HG03095 (cell line): ENCODE data around the gene WDFY2.
"Not testable (repeated sequence)": the region's sequence is repeated elsewhere in the genome, so short reads cannot be mapped to it uniquely, and the experiment has no call there.

ENCODE experiments used
- ATAC-seq: cut with Tn5 transposase; IDR thresholded peaks from one replicate; pipeline ENCODE4 v1.9.1; 2021; ENCODE audit warnings: moderate library complexity; ENCODE audit not compliant: unreplicated experiment

Gene WDFY2

DNA sequence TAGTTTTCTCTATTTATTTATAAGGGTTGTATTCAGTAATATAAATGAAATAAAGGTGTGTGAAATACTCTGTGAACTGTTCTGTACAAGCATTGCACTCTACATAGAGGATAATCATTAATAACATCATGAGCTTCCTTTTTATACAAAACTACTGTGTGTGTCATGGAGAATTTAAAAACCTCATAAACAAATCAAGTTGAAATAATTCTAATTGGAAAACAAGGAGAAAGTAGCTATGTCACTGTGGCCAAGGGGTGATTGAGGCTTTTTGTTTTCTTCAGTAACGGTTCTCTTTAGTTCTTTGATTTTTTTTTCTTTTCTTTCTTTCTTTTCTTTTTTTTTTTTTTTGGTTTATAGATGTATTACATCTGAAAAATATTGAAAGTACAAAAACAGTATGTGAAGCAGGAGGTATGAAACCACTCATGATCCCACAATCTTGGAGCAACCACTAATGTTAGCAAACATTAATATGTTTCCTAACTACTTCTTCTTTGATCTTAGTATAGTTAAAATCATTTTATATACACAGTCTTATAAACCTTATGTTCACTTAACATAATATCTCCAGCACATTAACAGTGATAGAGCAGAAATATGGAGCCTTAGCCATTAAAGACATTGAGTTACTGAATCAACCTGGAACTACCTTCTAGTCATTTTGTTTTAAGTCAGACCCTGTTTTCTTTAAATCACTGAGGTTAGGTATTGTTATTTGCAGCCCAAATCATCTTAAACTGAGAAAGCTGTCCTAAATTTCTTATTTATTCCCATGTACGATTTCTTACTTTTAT, 45.4 kb downstream of the WDFY2 start:
- ATAC-seq, result no peak

DNA sequence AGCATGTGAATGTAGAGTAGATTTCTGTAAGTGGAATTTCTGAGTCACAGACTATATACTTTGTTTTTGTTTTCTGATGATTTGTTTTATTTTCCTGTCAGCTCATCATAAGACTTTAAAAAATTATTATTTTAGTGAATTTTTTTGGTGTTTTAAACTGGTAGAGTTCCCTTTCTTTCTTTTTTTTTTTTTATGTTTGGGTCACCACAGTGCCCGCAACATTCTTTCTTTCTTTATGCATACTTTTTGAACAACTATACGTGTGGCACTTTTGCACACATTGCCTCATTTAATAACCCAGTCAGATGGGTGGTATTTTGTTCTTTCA, 46.0 kb downstream of the WDFY2 start:
- no peak for ATAC-seq

DNA sequence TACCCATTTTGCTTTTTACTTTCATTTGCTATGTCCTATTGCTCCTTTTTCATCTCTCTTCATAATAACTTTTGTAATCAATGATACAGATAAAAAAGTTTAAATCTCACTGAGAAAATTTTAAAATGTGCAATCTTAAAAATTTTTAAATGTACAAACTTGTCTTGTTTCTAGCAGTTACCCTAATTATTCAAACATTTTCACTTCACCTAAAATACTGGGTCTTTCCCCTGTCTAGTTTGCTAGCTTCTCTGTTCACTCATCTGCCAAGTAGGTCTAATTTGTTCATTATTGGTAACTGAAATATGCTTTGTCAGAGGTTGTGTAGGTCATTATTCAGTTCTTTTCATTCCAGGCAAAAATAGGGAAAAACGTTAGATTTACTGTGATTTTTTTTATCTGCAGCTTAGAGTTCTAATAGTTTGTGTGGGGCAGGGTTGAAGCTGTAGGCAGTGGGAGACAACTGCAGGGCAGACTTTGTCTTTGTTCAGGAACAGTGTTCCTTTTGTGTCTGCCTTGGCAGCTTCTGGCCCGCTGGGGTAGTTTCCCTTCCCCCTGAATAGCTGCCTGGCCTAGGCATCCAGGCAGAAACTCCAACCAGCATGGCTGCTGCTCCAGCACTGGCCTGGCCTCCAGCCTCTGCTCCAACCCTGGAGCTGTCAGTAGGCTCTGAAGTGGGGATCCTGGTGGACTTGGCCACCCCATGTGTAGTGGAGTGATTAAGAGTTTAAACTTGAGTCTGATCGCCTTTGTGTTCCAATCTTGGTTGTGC, 48.5 kb downstream of the WDFY2 start:
- no peak for ATAC-seq

DNA sequence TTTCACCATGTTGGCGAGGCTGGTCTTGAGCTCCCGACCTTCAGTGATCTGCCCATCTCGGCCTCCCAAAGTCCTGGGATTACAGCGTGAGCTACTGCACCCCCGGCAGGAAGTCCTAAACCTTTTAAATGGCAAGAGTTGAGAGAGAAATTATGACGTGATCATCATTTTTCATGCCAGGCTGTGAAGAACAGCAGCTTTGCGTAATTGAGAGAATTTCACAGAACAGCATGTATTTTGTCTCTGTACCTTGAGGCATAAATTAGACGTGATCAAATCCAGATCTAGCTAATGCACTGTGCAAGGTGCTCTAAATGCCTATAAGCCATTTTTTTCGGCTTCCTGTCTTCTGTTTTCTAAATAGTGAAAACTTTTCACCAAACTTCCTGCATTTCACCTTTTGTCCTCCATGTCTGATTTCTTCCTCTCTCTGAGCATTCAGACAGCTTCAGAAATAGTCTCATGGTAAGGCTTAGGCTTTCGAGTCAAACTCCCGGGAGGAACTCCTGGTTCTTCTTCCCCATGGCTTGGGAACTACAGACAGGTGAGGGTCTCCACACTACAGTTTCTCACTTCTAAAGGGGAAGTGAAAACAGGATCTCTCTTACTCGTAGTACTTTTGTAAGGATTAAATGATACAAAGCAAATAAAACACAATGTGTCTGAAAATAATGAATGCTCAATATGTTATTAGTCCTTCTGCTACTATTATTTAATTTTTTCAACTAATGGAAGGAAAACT, 51.0 kb downstream of the WDFY2 start:
- no peak for ATAC-seq

DNA sequence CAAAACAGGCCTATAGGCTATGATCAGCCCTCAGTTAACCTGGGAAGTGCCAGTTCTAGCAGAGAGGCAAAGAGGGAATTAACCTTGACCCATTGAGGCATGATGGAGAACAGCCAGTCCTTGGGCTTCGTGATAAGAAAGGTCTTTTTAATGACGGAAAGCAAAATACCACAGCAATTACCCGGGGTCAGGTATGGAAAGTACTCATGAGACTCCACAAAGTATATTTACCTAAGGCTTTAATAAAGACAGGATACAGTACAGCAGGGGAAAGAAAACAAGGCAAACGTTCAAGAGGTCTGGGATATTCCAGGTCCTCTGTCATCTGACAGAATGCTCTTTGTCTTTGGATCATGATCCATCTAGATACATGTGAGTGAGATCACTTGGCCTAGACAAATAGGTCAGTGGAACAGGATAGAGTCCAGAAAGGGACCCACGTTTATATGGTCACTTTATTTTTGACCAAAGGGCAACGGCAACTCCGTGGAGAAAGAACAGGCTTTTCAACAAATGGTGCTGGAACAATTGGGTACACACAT, 52.2 kb downstream of the WDFY2 start:
- ATAC-seq, result no peak

DNA sequence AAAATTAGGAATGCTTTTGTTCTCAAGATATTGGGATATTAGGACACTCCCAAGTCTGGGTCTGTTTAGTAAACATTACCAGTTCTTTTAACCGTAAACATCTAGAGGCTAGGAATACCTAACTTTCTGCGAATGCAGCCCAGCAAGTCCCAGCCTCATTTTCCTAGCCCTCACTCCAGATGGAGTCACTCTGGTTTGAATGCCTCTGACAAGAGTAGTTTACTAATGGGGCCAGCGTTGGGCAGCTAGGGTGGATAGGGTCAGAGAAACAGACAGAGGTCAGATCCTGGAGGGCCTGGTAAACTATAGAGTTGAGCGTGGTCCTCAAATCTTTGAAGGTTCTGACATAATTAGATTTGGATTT, 53.6 kb downstream of the WDFY2 start:
- ATAC-seq, result no peak

DNA sequence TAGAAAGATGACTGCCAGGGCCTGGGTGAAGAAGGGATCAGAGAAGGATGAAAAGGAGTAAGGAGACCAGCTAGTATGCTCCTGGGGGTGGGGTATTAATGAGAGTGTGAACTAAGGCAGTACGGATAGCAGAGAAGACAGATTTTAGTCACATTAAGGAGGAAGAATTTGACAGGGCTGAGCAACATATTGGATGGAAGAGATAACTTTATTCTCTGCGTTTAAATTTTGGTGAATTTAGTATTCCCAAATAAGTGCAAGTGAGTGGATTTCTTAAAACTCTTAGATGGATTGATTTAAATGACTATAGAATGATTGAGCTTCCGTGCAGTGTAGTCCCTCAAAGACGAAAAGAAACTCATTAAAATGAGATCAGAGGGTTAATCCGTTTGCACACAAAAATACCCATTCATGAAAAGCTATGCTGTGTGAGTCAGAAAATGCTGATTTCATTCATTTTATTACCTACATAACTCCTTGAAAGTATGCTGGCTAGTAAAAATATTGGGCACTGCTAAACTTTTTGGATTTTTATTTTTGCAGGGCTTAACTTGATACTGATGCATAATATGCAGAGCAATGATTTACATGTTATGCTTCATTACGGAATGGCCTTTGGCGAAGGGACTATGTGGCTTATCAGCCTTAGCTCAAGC, 54.1 kb downstream of the WDFY2 start:
- ATAC-seq, result no peak

DNA sequence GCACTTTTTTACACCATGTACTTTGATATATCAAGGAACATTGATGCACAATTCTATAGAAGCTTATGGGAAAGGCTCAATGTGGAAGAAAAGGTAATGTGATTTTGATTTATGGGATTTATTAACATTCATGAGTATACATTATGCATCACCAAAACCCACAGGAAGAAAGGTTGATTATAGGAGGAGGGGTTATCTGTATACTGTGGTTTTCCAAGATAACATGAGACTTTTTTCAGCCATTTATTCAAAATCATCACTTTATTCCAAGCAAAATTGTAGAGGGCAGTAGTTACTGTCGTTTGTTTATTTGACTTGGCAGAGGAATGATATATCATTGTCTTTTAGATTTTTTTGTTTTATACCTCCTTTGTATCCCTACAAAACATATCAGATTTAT, 54.9 kb downstream of the WDFY2 start:
- ATAC-seq, result no peak

DNA sequence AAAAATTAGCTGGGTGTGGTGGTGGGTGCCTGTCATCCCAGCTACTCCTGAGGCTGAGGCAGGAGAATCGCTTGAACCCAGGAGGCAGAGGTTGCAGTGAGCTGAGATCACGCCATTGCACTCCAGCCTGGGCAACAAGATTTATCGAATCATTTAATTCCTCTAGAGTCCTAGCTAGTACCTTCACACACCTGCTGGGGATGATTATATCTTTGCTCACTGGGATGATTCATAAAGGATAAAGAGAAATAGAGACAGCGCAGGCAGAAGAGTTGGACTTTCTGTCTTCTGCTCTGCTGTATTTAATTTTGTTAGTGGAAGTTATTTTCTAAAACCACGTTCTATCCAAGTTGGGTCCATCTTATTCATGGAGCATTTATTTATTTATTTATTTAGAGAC, 56.4 kb downstream of the WDFY2 start:
- ATAC-seq, result not testable (repeated sequence)

DNA sequence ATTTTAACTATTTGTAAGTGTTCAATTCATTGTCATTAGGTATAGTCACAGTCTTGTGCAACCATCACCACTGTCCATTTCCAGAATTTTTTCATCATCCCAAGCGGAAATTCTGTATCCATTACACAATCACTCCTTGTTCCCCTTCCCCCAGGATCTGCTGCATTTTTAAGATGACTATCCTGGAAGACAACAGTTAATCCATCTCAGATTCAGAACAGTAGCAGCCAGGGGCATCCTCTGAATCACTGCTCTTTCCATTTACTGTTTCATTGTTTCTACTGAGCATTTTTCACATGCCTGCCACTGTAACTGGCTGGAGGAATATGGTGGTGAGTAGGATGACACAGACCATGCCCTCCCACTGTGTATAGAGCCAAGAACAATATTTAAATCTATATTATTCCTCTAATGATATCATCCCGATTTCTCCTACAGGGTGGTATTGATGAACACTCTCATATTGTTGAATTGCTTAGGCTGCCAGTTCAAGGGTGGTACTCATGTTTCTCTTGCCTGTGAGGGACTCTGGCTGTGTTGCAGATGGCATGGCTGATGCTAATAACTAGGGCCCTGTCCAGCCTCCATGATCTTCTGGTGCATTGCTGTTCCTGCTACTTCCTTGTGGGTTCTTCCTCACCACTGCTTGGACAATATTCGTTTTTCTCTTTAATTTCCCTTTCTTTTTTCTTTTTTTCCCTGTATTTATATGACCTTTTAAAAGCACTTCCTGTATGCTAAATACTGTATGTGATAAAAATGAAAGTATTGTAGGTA, 59.0 kb downstream of the WDFY2 start:
- no peak for ATAC-seq

DNA sequence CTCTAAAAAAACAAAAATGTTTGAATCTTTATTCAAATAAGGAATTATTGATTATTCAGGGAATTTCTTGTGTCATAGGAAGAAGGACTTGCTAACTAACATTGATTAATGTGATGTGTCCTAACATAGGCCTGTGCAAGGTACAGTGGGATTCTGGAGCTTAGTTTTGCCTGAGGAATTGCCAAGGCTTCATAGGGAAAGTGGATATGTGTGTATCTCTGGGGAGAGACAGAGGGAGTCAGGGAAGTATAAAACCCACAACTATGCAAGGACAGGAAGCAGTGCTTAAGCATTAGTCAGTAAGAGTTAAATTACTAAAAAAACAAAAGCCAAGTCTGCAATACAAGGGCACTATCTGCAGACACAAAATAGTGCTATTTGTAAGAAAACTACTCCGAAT, 59.6 kb downstream of the WDFY2 start:
- no peak for ATAC-seq

DNA sequence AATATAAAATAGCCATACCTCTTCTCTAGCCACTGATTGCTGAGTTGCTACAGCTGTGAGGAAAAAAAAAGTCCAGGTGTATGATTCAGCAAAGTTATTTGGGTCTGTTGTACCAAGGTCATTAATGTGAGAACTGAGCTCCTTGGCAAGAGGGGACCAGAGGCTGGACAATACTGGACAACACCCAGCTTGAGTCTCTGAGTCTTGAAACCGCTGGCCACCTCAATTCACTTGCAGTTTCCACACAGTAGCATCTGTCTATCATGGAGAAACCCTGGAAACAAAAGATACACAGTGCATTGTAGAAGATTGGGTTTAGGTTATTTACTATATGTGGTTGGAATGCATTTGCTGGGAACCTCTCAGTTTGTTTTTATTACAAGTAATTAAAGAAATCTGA, 60.4 kb downstream of the WDFY2 start:
- ATAC-seq, result no peak

DNA sequence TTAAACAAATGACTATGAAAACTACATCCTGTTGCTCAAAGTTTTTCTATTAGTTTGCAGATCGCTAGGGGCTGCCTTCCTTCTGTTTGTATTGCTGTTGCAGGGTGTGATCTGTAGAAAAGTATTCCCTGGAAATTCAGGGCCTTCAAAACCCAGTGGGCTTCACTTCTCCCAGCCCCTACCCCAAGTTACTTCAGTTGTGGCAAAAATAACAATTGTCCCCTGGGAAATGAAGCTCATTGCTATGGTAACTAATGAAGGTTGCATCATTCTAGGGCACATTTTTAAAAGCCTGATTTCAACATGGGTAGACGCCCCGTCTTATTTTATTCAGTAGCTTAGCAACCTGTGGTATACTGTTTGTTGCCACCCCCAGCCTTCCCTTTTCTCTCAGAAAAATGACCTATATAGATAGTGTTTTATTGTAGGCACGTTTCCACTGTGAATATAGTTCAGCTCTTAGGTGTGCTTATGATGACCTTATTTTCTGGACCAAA, 60.9 kb downstream of the WDFY2 start:
- ATAC-seq, result no peak

DNA sequence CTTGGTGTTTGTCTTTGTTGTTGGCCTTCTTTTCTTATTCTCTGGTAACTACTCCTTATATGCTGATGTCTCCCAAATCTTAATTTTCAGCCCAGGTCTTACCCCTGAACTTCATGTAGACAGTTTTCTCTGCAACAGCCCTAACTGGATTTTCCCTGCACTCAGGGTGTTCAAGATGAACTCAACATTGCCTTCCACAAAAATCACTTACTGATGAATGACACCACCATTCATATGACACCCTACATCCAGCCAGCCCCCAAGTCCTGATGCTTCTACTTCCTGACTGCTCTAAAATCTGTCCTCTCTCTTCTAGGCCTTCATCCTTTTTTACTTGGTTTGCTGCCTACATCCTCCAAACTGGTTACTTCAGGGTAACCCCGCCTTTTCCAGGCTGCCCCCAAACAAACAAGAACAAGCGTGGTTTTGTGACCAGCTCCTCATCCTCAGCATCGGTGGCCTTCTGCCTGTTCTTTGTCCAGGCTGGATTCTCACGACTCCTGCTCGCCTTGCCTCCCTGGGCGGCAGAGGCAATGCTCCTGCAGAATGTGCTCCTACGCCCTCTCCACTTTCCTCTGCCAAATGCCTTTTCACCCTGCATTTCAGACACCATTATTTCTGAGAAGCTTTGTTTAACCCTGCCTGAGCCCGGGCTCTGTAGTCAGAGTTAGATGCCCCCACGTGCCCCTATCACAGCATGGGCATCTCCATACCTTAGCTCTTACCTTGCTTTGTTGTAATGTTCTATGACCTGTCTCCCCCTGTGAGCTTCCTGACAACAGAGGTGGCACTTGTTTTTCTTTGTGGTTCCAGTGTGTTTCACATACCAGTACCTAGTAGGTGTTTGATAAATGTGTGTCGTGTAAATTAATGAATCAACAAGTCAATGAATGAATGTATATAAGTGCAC, 61.8 kb downstream of the WDFY2 start:
- ATAC-seq, result no peak

DNA sequence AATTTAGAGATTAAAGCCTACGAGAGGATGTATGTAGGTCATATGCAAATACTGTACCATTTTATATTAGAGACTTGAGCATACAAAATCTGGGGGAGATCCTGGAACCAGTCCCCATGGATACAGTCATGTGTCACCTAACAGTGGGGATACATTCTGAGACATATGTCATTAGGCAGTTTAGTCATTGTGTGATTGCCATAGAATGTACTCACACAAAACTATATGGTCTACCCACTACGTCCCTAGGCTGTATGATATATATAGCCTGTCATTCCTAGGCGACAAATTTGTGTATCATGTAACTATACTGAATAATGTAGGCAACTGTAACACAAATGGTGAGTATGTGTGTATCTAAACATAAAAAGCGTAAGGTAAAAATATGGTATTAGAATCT, 62.8 kb downstream of the WDFY2 start:
- ATAC-seq, result no peak

DNA sequence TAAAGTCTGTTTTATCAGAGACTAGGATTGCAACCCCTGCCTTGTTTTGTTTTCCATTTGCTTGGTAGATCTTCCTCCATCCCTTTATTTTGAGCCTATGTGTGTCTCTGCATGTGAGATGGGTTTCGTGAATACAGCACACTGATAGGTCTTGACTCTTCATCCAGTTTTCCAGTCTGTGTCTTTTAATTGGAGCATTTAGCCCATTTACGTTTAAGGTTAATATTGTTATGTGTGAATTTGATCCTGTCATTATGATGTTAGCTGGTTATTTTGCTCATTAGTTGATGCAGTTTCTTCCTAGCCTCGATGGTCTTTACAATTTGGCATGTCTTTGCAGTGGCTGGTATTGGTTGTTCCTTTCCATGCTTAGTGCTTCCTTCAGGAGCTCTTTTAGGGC, 67.9 kb downstream of the WDFY2 start:
- ATAC-seq, result not testable (repeated sequence)

DNA sequence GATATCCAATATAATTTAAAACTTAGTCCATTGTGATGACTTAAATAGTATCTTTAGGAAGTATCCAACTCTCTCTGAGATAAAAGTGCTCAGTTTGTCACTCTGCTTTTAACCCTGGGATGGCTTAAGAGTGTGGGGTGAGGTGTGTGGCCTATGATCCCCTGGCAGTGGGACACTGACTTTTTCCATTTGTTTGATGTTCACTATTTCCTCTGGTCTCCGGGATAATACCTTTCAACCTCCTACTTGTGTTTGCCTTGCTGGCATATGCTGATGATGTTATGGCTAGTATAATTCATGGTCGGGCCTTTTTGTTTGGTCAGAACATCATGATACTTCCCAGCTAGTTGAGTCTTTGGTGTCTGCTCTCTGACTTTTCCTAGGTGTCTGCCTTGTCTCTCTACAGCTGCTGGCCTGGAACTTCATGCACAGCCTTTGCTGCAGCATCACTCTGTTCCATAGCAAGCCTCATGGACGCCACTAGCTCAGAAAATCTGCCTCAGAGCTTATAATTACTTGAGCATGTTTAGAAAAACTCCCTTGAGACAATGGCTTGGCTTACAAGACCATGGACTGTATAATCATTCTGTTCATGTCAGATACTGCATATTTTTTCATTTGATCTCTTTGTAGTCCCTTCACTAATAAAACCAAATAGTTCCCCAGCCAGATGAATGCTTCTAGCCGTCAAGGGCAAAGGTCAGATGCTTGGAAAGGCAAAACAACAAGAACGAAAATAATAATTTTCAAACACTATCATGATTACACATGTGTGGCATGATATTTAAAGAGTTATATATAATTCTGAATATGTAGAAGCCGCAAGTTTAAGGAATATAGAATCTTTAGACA, 75.2 kb downstream of the WDFY2 start:
- no peak for ATAC-seq

DNA sequence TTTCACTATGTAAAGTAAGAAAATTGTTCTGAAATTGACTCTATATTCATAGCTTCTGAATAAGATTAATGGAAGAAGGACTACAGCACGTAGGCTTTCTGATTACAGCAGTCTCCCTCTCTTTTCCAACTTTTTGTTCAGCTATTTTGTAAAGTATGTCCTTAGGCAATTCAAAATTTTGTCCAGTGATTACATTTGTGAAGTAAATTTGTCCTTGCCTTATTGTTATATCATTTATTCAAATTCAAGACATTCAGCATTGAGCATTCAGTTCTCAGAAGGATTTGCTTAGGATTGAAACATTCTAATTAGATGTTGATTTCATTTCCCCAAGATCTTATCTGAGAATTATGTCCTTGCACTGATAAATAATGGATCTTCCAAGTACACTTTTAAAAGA, 76.6 kb downstream of the WDFY2 start:
- ATAC-seq, result no peak
